ENCODE measurements around the gene C12orf56.
"Not testable (repeated sequence)": the region's sequence is repeated elsewhere in the genome, so short reads cannot be mapped to it uniquely, and the experiment has no call there.

C12orf56 gene

GRCh38 chr12:64385468-64385867 lies 5.1 kb downstream of the C12orf56 start:
- no peak overlapping the region for H3K27ac ChIP-seq
- TF ChIP-seq CTCF (IDR thresholded peaks at IDR 0.05), result no peak

GRCh38 chr12:64385019-64385418 lies 5.5 kb downstream of the C12orf56 start:
- peaks cover 23% of the 10 kb centered on the region for H3K27me3 ChIP-seq
- H3K27ac ChIP-seq, result no peak overlapping the region
- no peaks in the 10 kb centered on the region for H3K9me3 ChIP-seq
- H3K4me1 ChIP-seq (ENCODE audit: control insufficient read depth in 1 of 2, insufficient read depth in 1 of 2, low read depth in 1 of 2, low read length in 1 of 2), result peaks cover 0 to under 1% of the 10 kb centered on the region in 2 experiments
- no peaks in the 10 kb centered on the region for H3K36me3 ChIP-seq
- no peak for TF ChIP-seq CTCF (IDR thresholded peaks at IDR 0.05)
- H3K4me3 ChIP-seq (ENCODE audit: low read depth in 1 of 2, low read length in 1 of 2), result no peak overlapping the region

More at GRCh38 chr12:64385468-64385867, 5.1 kb downstream of the C12orf56 start:
- Histone ChIP-seq H3K27me3 (peaks cover 28% of the 10 kb centered on the region), H3K4me3 (ENCODE audit: low read depth in 1 of 2, low read length in 1 of 2) (no peak overlapping the region), H3K4me1 (ENCODE audit: control insufficient read depth in 1 of 2, insufficient read depth in 1 of 2, low read depth in 1 of 2, low read length in 1 of 2) (peaks cover 3 to 5% of the 10 kb centered on the region in 2 experiments), H3K36me3 (no peaks in the 10 kb centered on the region), H3K9me3 (no peaks in the 10 kb centered on the region)

- no peak for TF ChIP-seq CTCF (IDR thresholded peaks at IDR 0.05)
- Histone ChIP-seq H3K36me3 (no peaks in the 10 kb centered on the region), H3K27ac (no peak overlapping the region), H3K9me3 (no peaks in the 10 kb centered on the region), H3K4me3 (ENCODE audit: low read depth in 1 of 2, low read length in 1 of 2) (no peak overlapping the region), H3K4me1 (ENCODE audit: control insufficient read depth in 1 of 2, insufficient read depth in 1 of 2, low read depth in 1 of 2, low read length in 1 of 2) (no peaks in the 10 kb centered on the region), H3K27me3 (peaks cover 10% of the 10 kb centered on the region)
Observed at GRCh38 chr12:64383675-64384074, 6.9 kb downstream of the C12orf56 start.

GRCh38 chr12:64362721-64363305 lies 27.7 kb downstream of the C12orf56 start:
- no peaks in the 10 kb centered on the region for H3K27me3 ChIP-seq
- no peaks in the 10 kb centered on the region for H3K4me1 ChIP-seq (ENCODE audit: control insufficient read depth in 1 of 2, insufficient read depth in 1 of 2, low read depth in 1 of 2, low read length in 1 of 2)
- H3K9me3 ChIP-seq, result no peaks in the 10 kb centered on the region
- H3K36me3 ChIP-seq, result no peaks in the 10 kb centered on the region
- no peak for TF ChIP-seq CTCF (IDR thresholded peaks at IDR 0.05)
- H3K27ac ChIP-seq, result no peak overlapping the region
- no peak overlapping the region for H3K4me3 ChIP-seq (ENCODE audit: low read depth in 1 of 2, low read length in 1 of 2)

- not testable (repeated sequence) for H3K4me3 ChIP-seq (ENCODE audit: low read depth in 1 of 2, low read length in 1 of 2); H3K27me3 ChIP-seq
Observed at GRCh38 chr12:64361173-64361572, 29.4 kb downstream of the C12orf56 start.

GRCh38 chr12:64356209-64356608 lies 34.3 kb downstream of the C12orf56 start:
- not testable (repeated sequence) for H3K4me1 ChIP-seq (ENCODE audit: control insufficient read depth in 1 of 2, insufficient read depth in 1 of 2, low read depth in 1 of 2, low read length in 1 of 2); H3K36me3 ChIP-seq; H3K27me3 ChIP-seq; H3K27ac ChIP-seq; H3K9me3 ChIP-seq; H3K4me3 ChIP-seq (ENCODE audit: low read depth in 1 of 2, low read length in 1 of 2)

More at GRCh38 chr12:64361173-64361572, 29.4 kb downstream of the C12orf56 start:
- not testable (repeated sequence) for H3K4me1 ChIP-seq (ENCODE audit: control insufficient read depth in 1 of 2, insufficient read depth in 1 of 2, low read depth in 1 of 2, low read length in 1 of 2); H3K27ac ChIP-seq; H3K9me3 ChIP-seq; H3K36me3 ChIP-seq

Measured in neutrophil (primary cell).